Aorta (tissue), 5 donors: ENCODE measurements around the gene MITF. TPM values are rescaled to one million over a fixed set of nuclear protein-coding genes. Genes with fewer than 3 reads are reported as not detected.

Experiments used
- ATAC-seq: fragments of 200-7000 bp; cut with Tn5 transposase; one replicate; pipeline ENCODE4 v1.9.1; 2022; ENCODE audit warnings: moderate library complexity; ENCODE audit not compliant: low FRiP score
- DNase-seq, 2 donors: peaks; one replicate each; pipeline ENCODE4 v3.0.0-alpha.2; 2020
- H3K27ac ChIP-seq, 2 donors: one replicate each; pipeline ENCODE4 v1.5.1; 2013; ENCODE audit warnings: low read length in 2 of 2, mild to moderate bottlenecking in 2 of 2, moderate library complexity in 2 of 2, control low read depth in 1 of 2, inconsistent platforms in 1 of 2, low read depth in 1 of 2
- H3K27me3 ChIP-seq, 2 donors: one replicate each; pipeline ENCODE4 v1.6.1; 2013; ENCODE audit warnings: control low read depth in 1 of 2, low read length in 1 of 2, mild to moderate bottlenecking in 1 of 2, moderate library complexity in 1 of 2; ENCODE audit not compliant: insufficient read depth in 2 of 2, control insufficient read depth in 1 of 2
- H3K36me3 ChIP-seq, 2 donors: one replicate each; pipeline ENCODE4 v1.6.1; 2013; ENCODE audit warnings: control low read depth in 1 of 2, low read length in 1 of 2, mild to moderate bottlenecking in 1 of 2; ENCODE audit not compliant: insufficient read depth in 2 of 2, control insufficient read depth in 1 of 2
- H3K4me1 ChIP-seq, 2 donors: one replicate each; pipeline ENCODE4 v1.6.1; 2013; ENCODE audit warnings: low read length in 2 of 2, control low read depth in 1 of 2, mild to moderate bottlenecking in 1 of 2, moderate library complexity in 1 of 2; ENCODE audit not compliant: insufficient read depth in 2 of 2, control insufficient read depth in 1 of 2
- H3K4me3 ChIP-seq, 2 donors: one replicate each; pipeline ENCODE4 v1.5.1; 2013; ENCODE audit warnings: low read length in 2 of 2, control low read depth in 1 of 2, mild to moderate bottlenecking in 1 of 2
- H3K9me3 ChIP-seq: one replicate; pipeline ENCODE4 v1.6.1; 2013; ENCODE audit warnings: mild to moderate bottlenecking, low read length; ENCODE audit not compliant: control insufficient read depth
- WGBS, 2 donors: extraction: QIAGEN DNeasy Blood & Tissue Kit; methylation state at CpG; one replicate each; pipeline ENCODE4 v1.1.7; 2013; 5-methylcytosine and 5-hydroxymethylcytosine counted together
- intact Hi-C, 2 donors: fragments of 100-400 bp; cut with DNase I; formaldehyde crosslinking; loops; one replicate each; pipeline versions ENCODE4 v1.14.2 to v1.15.0; 2022
- polyA plus RNA-seq, 2 donors: library from polyadenylated mRNA; stranded (reverse); fragments of 200-250 nt; gene quantifications; one replicate each; pipeline ENCODE4 v1.2.3, GENCODE V29; 2013
- total RNA-seq, 2 donors: library from RNA; stranded (reverse); fragmentation: NEBNext Ultra II Directional; extraction: Animal tissue kit (Norgen Biotek cat#: 25700); gene quantifications; one replicate each; pipeline ENCODE4 v1.2.1, GENCODE V29; 2021
- donor health status: healthy with polysubstance abuse.
- donor health status: Bipolar disorder and iron deficiency.
- donor health status: DM: no; HTN: no; CAD: no.
- donor health status: DM: no; HTN: no; CAD: no.
- donor health status: DM: yes; HTN: yes; CAD: no.

Gene MITF
- total and polyA plus RNA-seq, 4 donors, result 4.1 to 30.5 (median 17.4) TPM

GRCh38 chr3:69932501-69932900, 193.2 kb downstream of the MITF start:
- H3K36me3 ChIP-seq, result no peaks in the 10 kb centered on the region
- ATAC-seq, result no peak
- no peaks in the 10 kb centered on the region for H3K4me1 ChIP-seq
- no peak overlapping the region for H3K4me3 ChIP-seq
- H3K27me3 ChIP-seq, result no peaks in the 10 kb centered on the region
- H3K9me3 ChIP-seq, result no peaks in the 10 kb centered on the region
- 91 to 92% methylated on average over 3 of the region's 3 CpGs for WGBS, 2 donors
- no peak for DNase-seq
- H3K27ac ChIP-seq, result no peak overlapping the region
- intact Hi-C loops, result no loop called here

- no peak overlapping the region for H3K27ac ChIP-seq
- WGBS, 2 donors, result 84 to 85% methylated on average over 2 of the region's 2 CpGs
- DNase-seq (no peak), ATAC-seq (no peak)
- H3K4me3 ChIP-seq, result no peak overlapping the region
- H3K27me3 ChIP-seq, result no peaks in the 10 kb centered on the region
- intact Hi-C loops, result no loop called here
- H3K36me3 ChIP-seq, result no peaks in the 10 kb centered on the region
- H3K4me1 ChIP-seq, result no peaks in the 10 kb centered on the region
- no peaks in the 10 kb centered on the region for H3K9me3 ChIP-seq
Observed at GRCh38 chr3:69934398-69934797, 195.1 kb downstream of the MITF start.

GRCh38 chr3:69936266-69936665, 197.0 kb downstream of the MITF start:
- 85 to 86% methylated on average over 6 of the region's 6 CpGs for WGBS, 2 donors
- no peaks in the 10 kb centered on the region for H3K27me3 ChIP-seq
- H3K4me3 ChIP-seq, result no peak overlapping the region
- H3K9me3 ChIP-seq, result no peaks in the 10 kb centered on the region
- no peaks in the 10 kb centered on the region for H3K36me3 ChIP-seq
- DNase-seq (no peak), ATAC-seq (no peak)
- no peaks in the 10 kb centered on the region for H3K4me1 ChIP-seq
- intact Hi-C loops, result no loop called here
- no peak overlapping the region for H3K27ac ChIP-seq

- Histone ChIP-seq H3K4me3 (no peak overlapping the region), H3K36me3 (no peaks in the 10 kb centered on the region)
Observed at GRCh38 chr3:69938061-69938460, 198.8 kb downstream of the MITF start.

GRCh38 chr3:69938931-69939330, 199.7 kb downstream of the MITF start:
- Histone ChIP-seq H3K36me3 (no peaks in the 10 kb centered on the region), H3K27me3 (no peaks in the 10 kb centered on the region), H3K27ac (no peak overlapping the region), H3K4me3 (no peak overlapping the region), H3K4me1 (no peaks in the 10 kb centered on the region), H3K9me3 (no peaks in the 10 kb centered on the region)
- ATAC-seq (no peak), DNase-seq (no peak)
- intact Hi-C loops, result no loop called here
- WGBS, 2 donors, result 98% methylated on average over 3 of the region's 3 CpGs

More at GRCh38 chr3:69938061-69938460, 198.8 kb downstream of the MITF start:
- H3K4me1 ChIP-seq, result no peaks in the 10 kb centered on the region
- intact Hi-C loops, result no loop called here
- ATAC-seq (no peak), DNase-seq (no peak)
- no peaks in the 10 kb centered on the region for H3K9me3 ChIP-seq
- no peak overlapping the region for H3K27ac ChIP-seq
- H3K27me3 ChIP-seq, result no peaks in the 10 kb centered on the region
- WGBS, 2 donors, result 91 to 95% methylated on average over 6 of the region's 6 CpGs

- H3K36me3 ChIP-seq, result no peaks in the 10 kb centered on the region
Observed at GRCh38 chr3:69941037-69941436, 201.8 kb downstream of the MITF start.

GRCh38 chr3:69941439-69942176, 202.3 kb downstream of the MITF start:
- no peak overlapping the region for H3K27ac ChIP-seq
- DNase-seq, result no peak
- H3K27me3 ChIP-seq, result no peaks in the 10 kb centered on the region
- intact Hi-C loops, result no loop called here
- H3K9me3 ChIP-seq, result no peaks in the 10 kb centered on the region
- H3K4me1 ChIP-seq, result no peaks in the 10 kb centered on the region
- H3K36me3 ChIP-seq, result no peaks in the 10 kb centered on the region
- no peak overlapping the region for H3K4me3 ChIP-seq
- ATAC-seq, result no peak
- 85 to 91% methylated on average over 3 of the region's 3 CpGs for WGBS, 2 donors

More at GRCh38 chr3:69941037-69941436, 201.8 kb downstream of the MITF start:
- H3K9me3 ChIP-seq, result no peaks in the 10 kb centered on the region
- no peak for DNase-seq
- no peak overlapping the region for H3K4me3 ChIP-seq
- H3K4me1 ChIP-seq, result no peaks in the 10 kb centered on the region
- 94 to 97% methylated on average over 3 of the region's 3 CpGs for WGBS, 2 donors
- no peak for ATAC-seq
- intact Hi-C loops, result no loop called here
- no peaks in the 10 kb centered on the region for H3K27me3 ChIP-seq
- H3K27ac ChIP-seq, result no peak overlapping the region

- no peaks in the 10 kb centered on the region for H3K36me3 ChIP-seq
Observed at GRCh38 chr3:69944931-69945493, 205.7 kb downstream of the MITF start.

More at GRCh38 chr3:69944931-69945493, 205.7 kb downstream of the MITF start:
- H3K9me3 ChIP-seq, result no peaks in the 10 kb centered on the region
- ATAC-seq (no peak), DNase-seq (no peak)
- peaks cover 0 to 1% of the 10 kb centered on the region in 2 donors for H3K4me1 ChIP-seq
- no peak overlapping the region for H3K27ac ChIP-seq
- WGBS, 2 donors, result 77 to 84% methylated on average over 3 of the region's 3 CpGs
- intact Hi-C loops, result loop anchor here in 1 of 2 donors (5.0 kb wide), 1 partner anchor 253 kb away; no protein-coding TSS in a partner anchor
- H3K27me3 ChIP-seq, result no peaks in the 10 kb centered on the region
- H3K4me3 ChIP-seq, result no peak overlapping the region
